Keratinocyte (primary cell): ENCODE data around the gene LGR6.

Source experiments
- EZH2 ChIP-seq: IDR thresholded peaks from one replicate; pipeline ENCODE4 v1.6.1; 2012; ENCODE audit warnings: inconsistent platforms, mild to moderate bottlenecking, low read length, moderate library complexity
- TF ChIP-seq, protein P1 (sequence below), 3 experiments: IDR thresholded peaks in 1 of 3; conservative IDR thresholded peaks in 1 of 3; optimal IDR thresholded peaks in 1 of 3; 2 replicates in 2 of 3; 3 replicates in 1 of 3; pipeline versions ENCODE3 to v1.5.1; 2011; ENCODE audit warnings: low read length in 3 of 3, mild to moderate bottlenecking in 3 of 3, moderate library complexity in 2 of 3, control low read depth in 1 of 3, inconsistent platforms in 1 of 3; ENCODE audit not compliant: insufficient read depth in 2 of 3; ENCODE audit errors: extremely low read depth in 1 of 3

DNA sequence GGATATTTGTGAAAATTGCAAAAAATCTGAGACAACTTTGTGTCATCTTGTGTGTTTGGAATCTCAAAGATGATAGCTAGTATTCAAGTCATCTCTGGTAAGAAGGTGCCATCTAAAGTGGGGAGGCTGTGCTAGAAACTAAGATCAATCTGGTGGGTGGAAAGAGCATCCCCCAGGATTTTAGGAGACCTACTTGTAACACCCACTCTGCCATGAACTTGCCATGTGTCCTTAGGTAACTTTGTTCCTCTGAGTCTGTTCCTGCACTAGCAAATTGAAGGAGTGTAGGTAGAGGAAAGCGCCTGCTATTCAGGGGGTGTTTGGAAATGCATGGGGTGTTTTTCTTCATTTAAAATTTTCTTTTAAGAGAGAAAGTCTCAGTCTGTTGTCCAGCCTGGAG, 24.4 kb downstream of the LGR6 start:
- TF ChIP-seq, protein P1, sequence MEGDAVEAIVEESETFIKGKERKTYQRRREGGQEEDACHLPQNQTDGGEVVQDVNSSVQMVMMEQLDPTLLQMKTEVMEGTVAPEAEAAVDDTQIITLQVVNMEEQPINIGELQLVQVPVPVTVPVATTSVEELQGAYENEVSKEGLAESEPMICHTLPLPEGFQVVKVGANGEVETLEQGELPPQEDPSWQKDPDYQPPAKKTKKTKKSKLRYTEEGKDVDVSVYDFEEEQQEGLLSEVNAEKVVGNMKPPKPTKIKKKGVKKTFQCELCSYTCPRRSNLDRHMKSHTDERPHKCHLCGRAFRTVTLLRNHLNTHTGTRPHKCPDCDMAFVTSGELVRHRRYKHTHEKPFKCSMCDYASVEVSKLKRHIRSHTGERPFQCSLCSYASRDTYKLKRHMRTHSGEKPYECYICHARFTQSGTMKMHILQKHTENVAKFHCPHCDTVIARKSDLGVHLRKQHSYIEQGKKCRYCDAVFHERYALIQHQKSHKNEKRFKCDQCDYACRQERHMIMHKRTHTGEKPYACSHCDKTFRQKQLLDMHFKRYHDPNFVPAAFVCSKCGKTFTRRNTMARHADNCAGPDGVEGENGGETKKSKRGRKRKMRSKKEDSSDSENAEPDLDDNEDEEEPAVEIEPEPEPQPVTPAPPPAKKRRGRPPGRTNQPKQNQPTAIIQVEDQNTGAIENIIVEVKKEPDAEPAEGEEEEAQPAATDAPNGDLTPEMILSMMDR (optimal IDR thresholded peaks at IDR 0.05 in 1 of 3, IDR thresholded peaks at IDR 0.05 in 1 of 3, conservative IDR thresholded peaks at IDR 0.05 in 1 of 3; ENCODE audit: extremely low read depth in 1 of 3, insufficient read depth in 2 of 3, low read length in 3 of 3): no peak
- no peak for TF ChIP-seq EZH2
